HCEC 1CT (cell line): ENCODE measurements around the gene MSL3B.

ENCODE experiments used
- DNase-seq: peaks from one replicate; pipeline ENCODE4 v3.0.0-alpha.2; 2017

MSL3B gene

GRCh38 chr2:233815861-233816260 lies 52.3 kb downstream of the MSL3B start:
- DNase-seq = no peak
